Activated naive CD4-positive, alpha-beta T cell treated with anti-CD3 and anti-CD28 coated beads, Interleukin-2, amount 50 U/mL, for 72 hours (primary cell): ENCODE results near the gene INPP5E. TPM values are rescaled to one million over a fixed set of nuclear protein-coding genes. Genes with fewer than 3 reads are reported as not detected.

Source experiments
- ATAC-seq, 2 donors: fragments of 150-1000 bp; cut with Tn5 transposase; 2 replicates each; pipeline ENCODE4 v1.10.0; 2021; ENCODE audit warnings: mild to moderate bottlenecking in 2 of 2, moderate library complexity in 2 of 2
- DNase-seq, 2 donors: peaks; one replicate each; pipeline ENCODE4 v3.0.0; 2021 to 2022; ENCODE audit warnings: low spot score in 2 of 2
- H3K27ac Mint-ChIP-seq, 2 donors: one replicate each; pipeline ENCODE4 v1.8.0; 2022; ENCODE audit warnings: mild to moderate bottlenecking in 2 of 2, mixed read lengths in 2 of 2
- H3K36me3 Mint-ChIP-seq, 2 donors: one replicate each; pipeline ENCODE4 v1.8.0; 2022; ENCODE audit warnings: mixed read lengths in 2 of 2
- H3K9me3 Mint-ChIP-seq, 2 donors: one replicate each; pipeline ENCODE4 v1.8.0; 2022; ENCODE audit warnings: mixed read lengths in 2 of 2
- total RNA-seq, 2 donors: library from RNA; stranded (reverse); gene quantifications; one replicate each; pipeline ENCODE4 v1.2.3, GENCODE V29; 2022

Gene INPP5E
- total RNA-seq, 2 donors from 2014 or later, result 14.4 to 16.0 TPM

DNA sequence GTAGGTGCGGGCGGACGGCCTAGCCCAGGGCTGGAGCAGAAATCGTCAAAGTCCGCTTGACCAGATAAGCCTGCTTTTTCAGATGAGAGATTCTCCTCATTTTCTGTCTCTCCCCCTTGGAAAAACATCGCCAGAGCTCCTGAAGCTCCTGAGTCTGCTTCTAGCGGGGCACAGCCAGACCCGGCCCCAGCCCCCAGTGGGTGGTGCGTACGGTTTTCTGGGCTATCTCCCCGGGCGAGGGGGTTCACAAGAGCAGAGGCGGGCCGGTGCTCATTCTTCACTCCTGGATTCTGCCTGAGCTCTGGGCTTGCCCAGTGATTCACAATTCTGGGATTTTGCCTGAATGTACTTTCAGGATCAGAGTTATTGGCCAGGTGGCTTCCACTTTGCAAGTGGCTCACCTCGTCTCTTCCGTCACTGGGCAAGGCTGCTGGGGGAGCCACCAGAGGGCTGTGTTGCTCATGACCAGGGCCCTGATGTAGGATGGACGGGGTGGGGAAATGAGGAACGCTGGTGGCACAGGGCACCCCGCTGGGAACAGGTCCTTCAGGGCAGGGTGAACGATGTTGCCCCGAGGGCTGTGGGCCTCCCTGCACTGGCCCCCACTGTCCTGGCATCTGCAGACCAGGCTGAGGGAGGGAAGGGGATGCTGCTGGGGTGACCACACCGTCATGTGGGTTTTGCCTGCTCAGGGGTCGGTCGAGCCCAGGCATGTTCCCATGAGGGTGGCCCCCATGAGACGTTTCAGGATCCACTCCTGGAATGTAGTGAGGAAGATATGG is 36.9 kb upstream of the INPP5E start:
- peak overlapping the region in 1 of 2 donors; percentile 71 for H3K27ac Mint-ChIP-seq
- no peak for ATAC-seq
- DNase-seq, result no peak
- peaks cover 8 to 12% of the 10 kb centered on the region in 2 donors for H3K36me3 Mint-ChIP-seq
- no peaks in the 10 kb centered on the region for H3K9me3 Mint-ChIP-seq

GRCh38 chr9:136474974-136475865 is 35.6 kb upstream of the INPP5E start:
- Mint-ChIP-seq H3K9me3 (no peaks in the 10 kb centered on the region), H3K36me3 (peaks cover 4 to 10% of the 10 kb centered on the region in 2 donors), H3K27ac (no peak overlapping the region)
- no peak for ATAC-seq
- no peak for DNase-seq

- peaks cover 0 to 10% of the 10 kb centered on the region in 2 donors for H3K36me3 Mint-ChIP-seq
- peak overlapping the region in 1 of 2 donors; percentile 72 for H3K27ac Mint-ChIP-seq
These were observed 34.5 kb upstream of the INPP5E start for GRCh38 chr9:136474021-136474640.

GRCh38 chr9:136473354-136473721 is 33.7 kb upstream of the INPP5E start:
- no peaks in the 10 kb centered on the region for H3K9me3 Mint-ChIP-seq
- H3K27ac Mint-ChIP-seq, result peak overlapping the region in 1 of 2 donors; percentile 72
- DNase-seq (no peak), ATAC-seq (no peak)
- peaks cover 0 to 10% of the 10 kb centered on the region in 2 donors for H3K36me3 Mint-ChIP-seq

More at GRCh38 chr9:136474021-136474640, 34.5 kb upstream of the INPP5E start:
- no peaks in the 10 kb centered on the region for H3K9me3 Mint-ChIP-seq
- ATAC-seq (no peak), DNase-seq (no peak)

DNA sequence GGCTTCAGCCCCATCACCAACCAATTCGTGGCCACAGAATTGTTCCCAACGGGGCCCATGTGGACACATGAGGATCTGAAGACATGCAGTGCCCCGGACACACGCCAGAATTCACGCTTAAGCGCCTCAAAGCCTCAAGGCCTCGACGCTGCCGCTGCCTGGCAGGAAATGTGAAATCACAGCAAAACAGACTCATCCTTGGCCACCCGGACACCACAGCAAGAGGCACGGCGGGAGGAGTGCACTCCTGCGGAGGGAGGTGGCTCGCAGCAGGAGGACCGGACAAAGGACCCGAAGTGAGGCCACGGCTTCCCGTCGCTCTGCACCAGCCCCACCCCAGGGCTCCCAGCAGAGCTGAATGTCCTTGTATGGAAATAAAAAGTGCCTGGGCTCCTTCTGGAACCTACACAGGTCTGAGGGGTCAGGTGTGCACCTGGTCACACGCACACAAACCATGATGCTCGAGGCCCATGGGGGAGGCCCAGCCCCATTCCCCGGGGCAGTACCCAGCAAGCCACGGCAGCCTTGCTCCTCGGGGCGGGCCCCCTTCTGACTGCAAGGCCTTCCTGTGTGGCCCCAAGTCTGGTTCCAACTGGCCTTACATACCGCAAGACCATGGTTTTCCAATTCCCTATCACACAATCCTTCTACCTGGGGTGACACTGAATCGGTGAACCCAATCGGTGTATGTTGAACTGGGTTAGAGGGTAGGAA is 33.2 kb upstream of the INPP5E start:
- DNase-seq, result no peak
- no peak for ATAC-seq
- no peaks in the 10 kb centered on the region for H3K9me3 Mint-ChIP-seq
- H3K27ac Mint-ChIP-seq, result no peak overlapping the region
- H3K36me3 Mint-ChIP-seq, result peaks cover 0 to 10% of the 10 kb centered on the region in 2 donors

DNA sequence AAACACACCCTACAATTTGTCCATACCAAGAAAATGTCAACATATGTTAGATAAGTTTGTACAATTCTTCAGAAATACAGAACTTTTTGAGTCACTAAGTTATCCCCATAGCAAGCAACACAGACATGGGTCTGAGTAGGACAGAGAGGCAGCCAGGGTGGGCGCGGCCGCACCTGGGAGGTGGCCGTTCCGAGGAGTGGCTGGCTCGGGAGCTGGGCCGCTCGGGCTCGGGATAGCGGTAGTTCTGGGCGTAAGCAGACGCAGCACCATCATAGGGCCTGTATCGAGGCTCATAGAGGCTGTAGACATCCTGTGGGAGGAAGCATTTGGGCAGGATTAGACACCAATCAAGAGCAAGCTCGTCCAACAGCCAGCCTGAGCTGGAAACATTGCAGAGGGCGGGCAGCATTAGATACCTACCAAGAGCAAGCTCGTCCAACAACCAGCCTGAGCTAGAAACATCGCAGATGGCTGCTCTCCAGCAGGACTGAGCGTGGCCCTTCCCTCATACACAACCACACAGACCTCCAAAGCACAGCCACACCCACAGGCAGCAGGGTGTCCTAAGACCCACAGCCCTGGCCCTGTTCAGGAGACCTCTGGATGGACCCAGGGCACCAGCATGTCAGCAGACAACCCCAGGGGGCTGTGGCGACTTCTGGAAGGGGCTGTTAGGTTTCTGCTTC is 32.3 kb upstream of the INPP5E start:
- Mint-ChIP-seq H3K27ac (no peak overlapping the region), H3K9me3 (no peaks in the 10 kb centered on the region), H3K36me3 (peaks cover 1 to 10% of the 10 kb centered on the region in 2 donors)
- DNase-seq, result no peak
- ATAC-seq, result no peak

DNA sequence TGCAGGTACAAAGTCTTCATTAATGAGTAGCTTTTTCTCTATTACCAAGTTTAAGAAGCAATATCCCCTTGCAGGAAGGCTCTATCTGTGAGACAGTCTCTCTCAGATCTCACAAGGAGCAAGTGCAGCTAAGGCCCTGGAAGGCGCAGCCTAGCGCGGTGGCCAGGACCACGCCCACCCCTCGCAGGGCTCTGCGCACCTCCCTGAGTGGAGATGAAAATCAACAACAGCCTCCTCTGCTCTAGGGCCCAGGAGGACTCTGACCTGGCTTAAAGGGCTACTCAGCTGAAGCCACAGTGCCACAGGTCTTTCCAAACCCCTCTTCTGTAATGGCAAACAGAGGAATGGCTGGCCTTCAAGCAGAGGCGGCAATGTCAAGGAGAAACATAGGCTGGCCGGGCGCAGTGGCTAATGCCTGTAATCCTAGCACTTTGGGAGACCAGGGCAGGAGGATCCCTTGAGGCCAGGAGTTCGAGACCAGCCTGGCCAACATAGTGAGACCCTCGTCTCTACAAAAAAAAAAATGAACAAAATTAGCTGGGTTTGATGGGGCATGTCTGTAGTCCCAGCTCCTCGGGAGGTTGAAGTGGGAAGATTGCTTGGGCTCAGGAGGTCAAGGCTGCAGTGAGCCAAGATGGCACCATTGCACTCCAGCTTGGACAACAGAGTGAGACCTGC is 31.3 kb upstream of the INPP5E start:
- DNase-seq, result no peak
- ATAC-seq, result no peak
- H3K9me3 Mint-ChIP-seq, result no peaks in the 10 kb centered on the region
- H3K36me3 Mint-ChIP-seq, result peaks cover 5 to 10% of the 10 kb centered on the region in 2 donors
- no peak overlapping the region for H3K27ac Mint-ChIP-seq

DNA sequence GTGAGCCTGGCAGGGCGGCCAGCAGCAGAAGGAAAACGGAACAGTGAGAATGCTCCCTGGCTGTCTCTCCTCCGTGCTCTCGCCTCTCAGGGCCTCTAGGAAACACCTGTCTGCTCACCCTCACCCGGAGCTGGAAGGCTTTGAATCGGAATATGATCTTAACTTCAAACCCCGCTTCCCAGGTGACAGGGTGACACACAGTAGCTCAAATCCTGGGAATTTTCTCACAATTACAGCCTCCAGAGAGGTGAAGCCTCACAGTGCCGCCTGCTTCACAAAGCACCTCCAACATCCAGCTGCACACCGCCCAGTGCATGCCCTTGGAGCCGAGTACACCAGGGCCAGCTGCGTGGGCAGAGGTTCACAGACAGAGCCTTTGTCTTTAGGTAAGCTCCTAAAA is 30.7 kb upstream of the INPP5E start:
- ATAC-seq (no peak), DNase-seq (no peak)
- Mint-ChIP-seq H3K27ac (no peak overlapping the region), H3K36me3 (peaks cover 5 to 10% of the 10 kb centered on the region in 2 donors), H3K9me3 (no peaks in the 10 kb centered on the region)

- peaks cover 5 to 11% of the 10 kb centered on the region in 2 donors for H3K36me3 Mint-ChIP-seq
- ATAC-seq, result no peak
- DNase-seq, result no peak
These were observed 28.1 kb upstream of the INPP5E start for GRCh38 chr9:136467766-136468165.

GRCh38 chr9:136466155-136466541 is 26.5 kb upstream of the INPP5E start:
- Mint-ChIP-seq H3K9me3 (no peaks in the 10 kb centered on the region), H3K27ac (peak overlapping the region in 1 of 2 donors; percentile 55), H3K36me3 (peaks cover 11% of the 10 kb centered on the region in 2 donors)
- DNase-seq, result no peak
- no peak for ATAC-seq

More at GRCh38 chr9:136467766-136468165, 28.1 kb upstream of the INPP5E start:
- peak overlapping the region in 1 of 2 donors; percentile 29 for H3K27ac Mint-ChIP-seq
- H3K9me3 Mint-ChIP-seq, result no peaks in the 10 kb centered on the region

DNA sequence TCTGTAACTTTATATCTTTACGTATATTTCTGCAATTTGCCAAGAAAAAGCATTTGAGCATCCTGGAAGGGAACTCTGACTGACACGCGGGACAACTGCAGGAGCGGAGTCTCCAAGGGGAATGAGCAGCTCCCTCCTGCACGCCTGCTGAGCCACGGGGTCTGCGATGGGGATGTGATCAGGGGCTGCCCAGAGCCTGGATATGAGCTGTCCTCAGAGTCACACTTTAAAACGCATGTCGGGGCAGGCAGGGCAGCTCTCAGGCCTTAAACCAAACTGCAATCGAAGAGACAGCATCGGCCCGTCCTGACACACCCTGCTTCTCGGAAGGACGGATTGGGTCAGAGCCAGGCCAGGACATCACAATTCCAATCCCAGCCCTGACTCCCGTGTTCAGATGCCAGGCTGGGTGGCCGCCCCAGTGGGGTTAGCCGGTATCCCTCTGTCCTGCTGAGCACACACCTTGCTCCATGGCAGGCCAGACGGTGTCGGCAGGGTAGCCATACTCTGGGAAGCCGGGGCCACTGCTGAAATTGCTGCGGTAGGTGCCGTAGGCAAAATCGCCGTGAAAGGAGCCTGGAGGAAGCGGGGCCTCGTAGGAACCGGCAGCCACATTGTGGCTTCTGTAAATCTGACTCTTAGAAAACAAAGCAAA is 26.0 kb upstream of the INPP5E start:
- DNase-seq (no peak), ATAC-seq (no peak)
- Mint-ChIP-seq H3K27ac (peak overlapping the region in 1 of 2 donors; percentile 55), H3K36me3 (peaks cover 11% of the 10 kb centered on the region in 2 donors), H3K9me3 (no peaks in the 10 kb centered on the region)

- DNase-seq, result no peak
- peaks cover 11 to 17% of the 10 kb centered on the region in 2 donors for H3K36me3 Mint-ChIP-seq
These were observed 24.6 kb upstream of the INPP5E start for GRCh38 chr9:136464241-136464640.

DNA sequence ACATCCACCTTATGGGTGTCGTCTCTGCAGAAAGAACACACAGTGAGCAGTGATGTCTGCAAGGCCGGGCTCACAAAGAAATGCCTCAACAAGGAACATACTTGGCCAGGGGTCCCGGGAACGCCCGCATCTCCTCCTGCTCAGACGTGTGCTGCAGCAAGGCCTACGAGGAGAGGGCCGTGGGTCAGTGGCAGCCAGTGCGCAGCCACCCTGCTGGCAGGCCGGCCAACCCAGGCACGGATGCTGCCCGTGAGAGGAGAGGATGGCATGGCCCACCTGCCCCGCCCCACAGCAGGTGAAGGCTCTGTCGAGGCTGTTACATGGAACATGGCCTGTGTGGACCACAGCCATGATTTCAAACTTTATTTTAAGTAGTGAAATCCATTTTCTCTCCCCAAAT is 23.9 kb upstream of the INPP5E start:
- Mint-ChIP-seq H3K36me3 (peaks cover 11 to 24% of the 10 kb centered on the region in 2 donors), H3K27ac (no peak overlapping the region), H3K9me3 (no peaks in the 10 kb centered on the region)
- DNase-seq, result no peak
- ATAC-seq, result no peak

More at GRCh38 chr9:136464241-136464640, 24.6 kb upstream of the INPP5E start:
- H3K27ac Mint-ChIP-seq, result no peak overlapping the region
- ATAC-seq, result no peak
- H3K9me3 Mint-ChIP-seq, result no peaks in the 10 kb centered on the region

GRCh38 chr9:136462664-136463063 is 23.0 kb upstream of the INPP5E start:
- DNase-seq (no peak), ATAC-seq (no peak)
- H3K9me3 Mint-ChIP-seq, result no peaks in the 10 kb centered on the region
- H3K27ac Mint-ChIP-seq, result no peak overlapping the region
- peaks cover 11 to 25% of the 10 kb centered on the region in 2 donors for H3K36me3 Mint-ChIP-seq

- no peak for ATAC-seq
- H3K9me3 Mint-ChIP-seq, result no peaks in the 10 kb centered on the region
- DNase-seq, result no peak
- no peak overlapping the region for H3K27ac Mint-ChIP-seq
- peaks cover 6 to 25% of the 10 kb centered on the region in 2 donors for H3K36me3 Mint-ChIP-seq
These were observed 21.2 kb upstream of the INPP5E start for GRCh38 chr9:136460772-136461325.
